Astrocyte (in vitro differentiated cells and primary cell): ENCODE measurements around the gene SCYGR6. TPM values are rescaled to one million over a fixed set of nuclear protein-coding genes. Genes with fewer than 3 reads are reported as not detected.

Experiments used
- DNase-seq: peaks from one replicate; pipeline ENCODE4 v3.0.0-alpha.2; 2010; ENCODE audit warnings: low read depth
- FAIRE-seq: peaks from 2 replicates; lab custom pipeline; 2011; peaks lifted over from hg19 to GRCh38; lab: Jason Lieb, UNC
- H2AFZ ChIP-seq: 2 replicates; pipeline ENCODE4 v1.6.0; 2012; ENCODE audit warnings: low read depth, low read length, inconsistent platforms
- H3K27ac ChIP-seq: 2 replicates; pipeline ENCODE4 v1.5.1; 2011; ENCODE audit warnings: low read depth, low read length, inconsistent platforms
- H3K27me3 ChIP-seq: 2 replicates; pipeline ENCODE4 v1.6.0; 2011; ENCODE audit warnings: low read length, inconsistent platforms; ENCODE audit not compliant: insufficient read depth
- H3K36me3 ChIP-seq: 2 replicates; pipeline ENCODE4 v1.5.1; 2011; ENCODE audit warnings: low read length, inconsistent platforms; ENCODE audit not compliant: insufficient read depth
- H3K4me1 ChIP-seq: 2 replicates; pipeline ENCODE4 v1.5.1; 2011; ENCODE audit warnings: low read length, inconsistent platforms; ENCODE audit not compliant: insufficient read depth
- H3K4me2 ChIP-seq: 2 replicates; pipeline ENCODE4 v1.6.0; 2012; ENCODE audit warnings: low read length, inconsistent platforms
- H3K4me3 ChIP-seq: 2 replicates; pipeline ENCODE4 v1.5.1; 2011; ENCODE audit warnings: low read depth, mild to moderate bottlenecking, low read length, inconsistent platforms; ENCODE audit not compliant: insufficient read depth
- H3K79me2 ChIP-seq: 2 replicates; pipeline ENCODE4 v1.6.0; 2012; ENCODE audit warnings: mild to moderate bottlenecking, low read length, inconsistent platforms; ENCODE audit not compliant: insufficient read depth
- H3K9ac ChIP-seq: 2 replicates; pipeline ENCODE4 v1.6.0; 2012; ENCODE audit warnings: mild to moderate bottlenecking, low read length, inconsistent platforms
- H3K9me3 ChIP-seq: 2 replicates; pipeline ENCODE4 v1.5.1; 2012; ENCODE audit warnings: low read depth, mild to moderate bottlenecking, low read length, inconsistent platforms; ENCODE audit not compliant: insufficient read depth
- H4K20me1 ChIP-seq: 2 replicates; pipeline ENCODE4 v1.6.0; 2012; ENCODE audit warnings: low read length, inconsistent platforms; ENCODE audit not compliant: insufficient read depth
- H3K27ac Mint-ChIP-seq: one replicate; pipeline ENCODE4 v1.8.0; 2021; ENCODE audit warnings: mild to moderate bottlenecking, mixed read lengths; ENCODE audit not compliant: unreplicated experiment
- H3K27me3 Mint-ChIP-seq: one replicate; pipeline ENCODE4 v1.8.0; 2021; ENCODE audit warnings: low read depth, mixed read lengths; ENCODE audit not compliant: unreplicated experiment
- H3K36me3 Mint-ChIP-seq: one replicate; pipeline ENCODE4 v1.8.0; 2021; ENCODE audit warnings: low read depth, mixed read lengths; ENCODE audit not compliant: unreplicated experiment
- H3K4me1 Mint-ChIP-seq: one replicate; pipeline ENCODE4 v1.8.0; 2021; ENCODE audit warnings: low read depth, mixed read lengths; ENCODE audit not compliant: unreplicated experiment
- H3K4me3 Mint-ChIP-seq: one replicate; pipeline ENCODE4 v1.8.0; 2021; ENCODE audit warnings: mild to moderate bottlenecking, moderate library complexity, mixed read lengths; ENCODE audit not compliant: unreplicated experiment
- H3K9me3 Mint-ChIP-seq: one replicate; pipeline ENCODE4 v1.8.0; 2021; ENCODE audit warnings: mild to moderate bottlenecking, mixed read lengths; ENCODE audit not compliant: unreplicated experiment
- EZH2 ChIP-seq: IDR thresholded peaks from 2 replicates; pipeline ENCODE4 v1.6.1; 2012; ENCODE audit warnings: mild to moderate bottlenecking, low read length, inconsistent platforms; ENCODE audit not compliant: insufficient read depth
- total RNA-seq: library from RNA; stranded (reverse); gene quantifications from 2 replicates; pipeline ENCODE4 v1.2.1, GENCODE V29; 2021
- TF ChIP-seq, protein P1 (sequence below): IDR thresholded peaks from 2 replicates; pipeline ENCODE4 v1.5.1; 2011; ENCODE audit warnings: low read depth, mild to moderate bottlenecking, inconsistent platforms, low read length, moderate library complexity; ENCODE audit not compliant: insufficient read depth

Gene SCYGR6
- total RNA-seq, 1 donor from 2014 or later: not detected

DNA sequence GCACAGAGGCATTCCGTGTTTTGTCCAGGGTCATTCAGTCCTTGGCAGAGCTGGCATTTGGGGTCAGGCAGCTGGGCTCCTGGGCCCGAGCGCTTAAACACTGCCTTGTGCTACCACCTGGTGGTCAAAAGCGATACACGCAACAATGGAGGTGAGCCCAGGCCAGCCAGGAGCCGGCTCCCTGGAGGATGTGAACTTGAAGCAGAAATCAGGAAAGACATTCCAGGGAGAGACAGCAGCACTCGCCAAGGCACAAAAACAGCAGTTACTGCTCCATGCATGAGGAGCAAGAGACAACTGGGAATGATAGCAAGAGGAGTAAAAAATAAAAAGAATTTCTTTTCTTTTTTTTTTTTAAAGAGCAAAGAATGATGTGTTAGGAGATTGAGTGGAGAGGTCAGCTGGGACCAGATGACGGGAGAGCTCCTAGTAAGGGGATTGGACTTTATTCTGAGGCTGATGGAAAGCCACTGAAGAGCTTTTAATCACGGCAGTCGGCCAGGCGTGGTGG lies 41.9 kb upstream of the SCYGR6 start:
- FAIRE-seq (no peak), DNase-seq (peak; percentile 50)
- Histone ChIP-seq H3K36me3 (no peaks in the 10 kb centered on the region), H3K9me3 (no peaks in the 10 kb centered on the region), H3K4me1 (peaks cover 5% of the 10 kb centered on the region), H3K27me3 (no peaks in the 10 kb centered on the region), H4K20me1 (no peaks in the 10 kb centered on the region), H2AFZ (no peak overlapping the region), H3K4me2 (no peak overlapping the region), H3K79me2 (no peaks in the 10 kb centered on the region), H3K9ac (no peak overlapping the region), H3K4me3 (no peak overlapping the region), H3K27ac (no peak overlapping the region)
- peaks cover 8% of the 10 kb centered on the region for H3K4me1 Mint-ChIP-seq
- TF ChIP-seq, protein P1, sequence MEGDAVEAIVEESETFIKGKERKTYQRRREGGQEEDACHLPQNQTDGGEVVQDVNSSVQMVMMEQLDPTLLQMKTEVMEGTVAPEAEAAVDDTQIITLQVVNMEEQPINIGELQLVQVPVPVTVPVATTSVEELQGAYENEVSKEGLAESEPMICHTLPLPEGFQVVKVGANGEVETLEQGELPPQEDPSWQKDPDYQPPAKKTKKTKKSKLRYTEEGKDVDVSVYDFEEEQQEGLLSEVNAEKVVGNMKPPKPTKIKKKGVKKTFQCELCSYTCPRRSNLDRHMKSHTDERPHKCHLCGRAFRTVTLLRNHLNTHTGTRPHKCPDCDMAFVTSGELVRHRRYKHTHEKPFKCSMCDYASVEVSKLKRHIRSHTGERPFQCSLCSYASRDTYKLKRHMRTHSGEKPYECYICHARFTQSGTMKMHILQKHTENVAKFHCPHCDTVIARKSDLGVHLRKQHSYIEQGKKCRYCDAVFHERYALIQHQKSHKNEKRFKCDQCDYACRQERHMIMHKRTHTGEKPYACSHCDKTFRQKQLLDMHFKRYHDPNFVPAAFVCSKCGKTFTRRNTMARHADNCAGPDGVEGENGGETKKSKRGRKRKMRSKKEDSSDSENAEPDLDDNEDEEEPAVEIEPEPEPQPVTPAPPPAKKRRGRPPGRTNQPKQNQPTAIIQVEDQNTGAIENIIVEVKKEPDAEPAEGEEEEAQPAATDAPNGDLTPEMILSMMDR: peak; percentile 76
- no peak for TF ChIP-seq EZH2
- H3K27ac Mint-ChIP-seq: no peak overlapping the region
- H3K4me3 Mint-ChIP-seq: no peak overlapping the region
- no peaks in the 10 kb centered on the region for H3K9me3 Mint-ChIP-seq
- H3K36me3 Mint-ChIP-seq: no peaks in the 10 kb centered on the region
- no peaks in the 10 kb centered on the region for H3K27me3 Mint-ChIP-seq

DNA sequence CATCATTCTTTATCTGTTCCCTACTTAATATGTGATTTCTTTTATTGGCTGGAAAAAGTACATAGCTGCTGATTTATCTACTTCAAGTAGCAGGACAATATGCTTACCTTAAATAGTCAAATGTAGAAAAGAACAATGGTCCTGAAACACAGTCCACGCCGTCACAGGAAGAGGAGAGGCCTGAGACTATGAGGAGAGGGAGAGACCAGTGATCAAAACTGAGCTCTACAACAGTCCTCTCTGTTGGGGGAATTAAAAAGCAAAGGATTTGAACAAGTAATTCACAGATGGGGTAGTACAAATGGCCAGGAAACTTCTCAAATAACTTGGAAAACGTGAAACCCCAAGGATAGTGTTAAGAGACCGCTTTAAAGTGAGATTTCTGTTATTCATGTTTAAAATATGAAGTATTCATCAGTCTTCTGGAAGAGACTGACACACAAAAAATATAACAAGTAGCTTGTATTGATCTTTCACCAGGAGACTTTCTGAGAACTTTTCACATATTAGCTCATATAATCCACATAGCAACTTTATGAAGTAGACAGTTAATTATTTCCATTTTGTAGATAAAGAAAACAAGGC lies 41.3 kb upstream of the SCYGR6 start:
- Mint-ChIP-seq H3K36me3 (no peaks in the 10 kb centered on the region), H3K9me3 (no peaks in the 10 kb centered on the region), H3K27me3 (no peaks in the 10 kb centered on the region), H3K4me1 (peaks cover 10% of the 10 kb centered on the region), H3K27ac (no peak overlapping the region), H3K4me3 (no peak overlapping the region)
- peak overlapping the region; percentile 17 for H3K9ac ChIP-seq
- no peaks in the 10 kb centered on the region for H3K79me2 ChIP-seq
- no peaks in the 10 kb centered on the region for H3K9me3 ChIP-seq
- no peak overlapping the region for H2AFZ ChIP-seq
- peaks cover 5% of the 10 kb centered on the region for H3K4me1 ChIP-seq
- H3K4me3 ChIP-seq: no peak overlapping the region
- no peak overlapping the region for H3K27ac ChIP-seq
- no peak for FAIRE-seq
- TF ChIP-seq, protein P1: no peak
- TF ChIP-seq EZH2: no peak
- no peaks in the 10 kb centered on the region for H4K20me1 ChIP-seq
- DNase-seq: no peak
- H3K36me3 ChIP-seq: no peaks in the 10 kb centered on the region
- no peaks in the 10 kb centered on the region for H3K27me3 ChIP-seq
- H3K4me2 ChIP-seq: no peak overlapping the region
